Activated CD4-positive, alpha-beta T cell treated with anti-CD3 and anti-CD28 coated beads for 4 hours (primary cell): ENCODE results near the gene ANKRD34B.

Experiments used
- DNase-seq, 2 donors: peaks; one replicate each; pipeline ENCODE4 v3.0.0-alpha.2; 2020

ANKRD34B gene

DNA sequence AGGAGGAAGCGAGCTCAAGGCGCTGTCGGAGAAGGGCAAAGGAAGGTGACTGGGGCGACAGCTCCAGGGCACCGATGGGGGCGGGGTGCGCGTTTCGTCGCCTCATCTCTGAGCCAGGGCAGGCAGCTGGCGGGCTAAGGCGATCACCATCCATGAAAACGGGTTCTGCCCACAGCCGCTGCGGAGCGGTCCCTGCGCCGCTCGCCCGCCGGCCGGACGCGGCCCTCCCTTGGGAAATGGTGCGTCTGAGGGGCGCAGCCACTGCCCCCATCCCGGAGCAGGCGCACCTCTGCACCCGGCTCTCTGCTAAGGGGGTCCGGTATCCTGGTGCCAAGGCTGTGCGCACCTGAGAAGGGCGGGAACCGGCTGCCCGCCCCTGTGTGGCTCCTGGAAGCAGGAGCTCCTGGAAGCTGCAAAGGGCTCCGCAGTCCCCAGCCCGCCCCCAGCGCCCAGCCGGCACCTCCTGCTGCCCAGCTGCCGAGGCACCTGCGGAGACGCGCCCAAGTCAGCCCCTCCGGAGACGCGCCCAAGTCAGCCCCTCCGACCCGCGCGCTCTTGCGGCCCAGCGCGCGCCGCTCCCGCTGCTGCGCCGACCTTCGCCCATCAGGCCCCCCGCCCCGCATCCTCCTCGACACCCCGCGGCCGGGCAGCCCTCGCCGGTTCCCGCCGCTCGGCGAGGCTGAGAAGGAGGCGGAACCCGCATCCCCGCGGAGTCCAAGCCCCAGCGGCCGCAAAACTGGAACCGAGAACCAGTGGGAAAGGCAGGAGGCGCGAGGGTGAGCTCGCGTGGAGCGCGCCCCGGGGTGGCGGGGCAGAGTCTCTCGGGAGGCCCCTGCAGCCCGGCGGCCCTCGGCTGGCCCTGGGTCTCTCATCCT is 757 bp downstream of the ANKRD34B start:
- DNase-seq, result no peak

DNA sequence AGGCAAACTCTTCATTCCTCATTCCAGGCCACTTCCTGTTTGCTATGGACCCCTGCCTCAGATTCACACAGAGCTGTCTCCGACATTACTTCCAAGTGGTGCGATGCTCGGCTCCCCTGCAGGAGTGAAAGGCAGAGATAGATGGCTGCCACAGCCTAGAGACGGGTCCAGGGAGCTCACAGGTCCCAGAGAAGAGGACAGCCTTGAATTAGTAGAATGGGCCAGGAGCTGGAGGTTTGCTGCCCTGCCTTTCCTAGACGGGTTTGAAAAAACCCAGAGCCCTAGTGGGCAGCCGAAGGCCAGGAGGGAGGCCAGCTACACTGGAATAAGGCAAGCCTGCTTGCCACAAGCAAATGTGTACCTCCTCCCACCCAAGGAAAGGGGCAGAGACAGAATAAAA is 1.8 kb downstream of the ANKRD34B start:
- no peak for DNase-seq

DNA sequence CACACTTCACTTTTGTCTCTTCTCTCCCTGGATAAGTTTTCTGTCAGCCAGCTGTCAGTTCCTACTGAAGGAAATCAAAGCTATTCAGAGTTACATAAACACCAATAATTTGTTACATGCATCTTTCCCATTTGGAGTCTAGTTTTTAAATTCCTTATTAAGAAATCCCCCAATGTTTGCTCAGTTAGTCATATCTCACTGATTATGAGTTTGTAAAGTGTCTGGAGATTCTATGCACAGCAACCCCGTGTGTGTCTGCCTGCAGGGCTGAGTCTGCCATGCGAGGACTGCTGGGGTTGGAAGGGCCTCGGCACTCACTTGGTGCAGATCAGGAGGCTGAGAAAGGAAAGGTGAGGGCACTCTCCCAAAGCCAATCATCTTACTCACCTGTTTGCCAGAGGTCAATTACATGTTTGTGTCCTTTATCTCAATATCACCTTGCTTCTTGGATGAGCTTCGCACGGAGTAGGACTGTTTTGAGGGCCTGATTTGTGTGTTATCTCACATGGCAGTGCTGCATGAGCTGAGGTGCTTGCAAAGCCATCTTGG is 3.3 kb downstream of the ANKRD34B start:
- DNase-seq, result no peak

DNA sequence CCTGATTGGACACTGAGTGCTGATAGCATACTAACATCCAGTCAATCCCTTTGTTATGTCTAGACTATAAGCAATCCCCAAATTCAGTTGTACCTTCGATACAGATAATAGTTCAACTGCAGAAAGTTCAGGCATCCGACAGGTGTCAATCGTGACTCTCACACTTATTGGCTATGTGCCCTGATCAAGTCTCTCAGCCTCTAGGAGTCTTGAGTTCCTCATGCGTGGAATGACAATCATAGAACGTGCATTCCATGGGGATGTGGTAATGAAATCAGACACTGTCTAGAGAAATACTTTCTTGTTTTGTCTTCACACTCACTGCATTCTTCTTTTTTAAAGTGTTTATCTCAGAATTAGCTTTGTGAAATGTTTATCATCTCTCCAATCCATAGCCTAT is 4.8 kb downstream of the ANKRD34B start:
- DNase-seq, result no peak

DNA sequence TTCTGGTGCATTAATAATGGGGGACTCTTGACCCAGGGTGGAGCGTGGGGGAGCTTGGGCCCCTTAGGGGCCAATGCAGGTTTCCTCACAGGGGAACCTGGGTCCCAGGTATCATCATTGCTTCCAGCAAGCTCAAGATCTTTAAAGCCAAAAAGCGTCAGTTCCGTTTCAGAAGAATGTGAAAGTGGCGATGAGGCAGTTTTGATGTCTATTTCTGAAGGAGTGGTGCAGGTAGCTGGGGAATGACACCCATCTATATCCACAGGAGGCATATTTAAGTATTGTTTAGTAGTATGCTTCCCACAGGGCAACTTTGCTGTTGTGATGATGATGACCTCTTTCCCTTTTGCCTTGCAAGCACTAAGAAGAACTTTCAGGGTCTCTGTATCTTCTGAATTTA is 10.8 kb downstream of the ANKRD34B start:
- no peak for DNase-seq

DNA sequence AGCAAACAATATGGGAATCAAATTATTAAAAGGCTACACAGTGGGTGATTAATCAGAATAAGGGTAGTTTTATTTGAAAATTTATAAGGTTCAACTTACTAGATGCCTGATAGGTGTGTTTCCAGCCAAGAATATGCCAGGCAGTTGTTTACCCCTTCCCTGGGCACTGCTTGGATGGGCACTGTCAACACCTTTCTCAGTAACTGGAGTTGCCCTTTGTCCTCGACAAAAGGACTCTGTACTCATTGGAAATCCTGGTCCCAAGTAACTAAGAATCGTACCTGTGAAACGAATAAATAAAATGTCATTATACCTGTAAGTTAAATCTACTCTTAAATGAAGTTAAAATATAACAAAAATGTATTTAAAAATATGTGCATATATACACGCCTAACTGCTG is 15.0 kb downstream of the ANKRD34B start:
- DNase-seq, result no peak

DNA sequence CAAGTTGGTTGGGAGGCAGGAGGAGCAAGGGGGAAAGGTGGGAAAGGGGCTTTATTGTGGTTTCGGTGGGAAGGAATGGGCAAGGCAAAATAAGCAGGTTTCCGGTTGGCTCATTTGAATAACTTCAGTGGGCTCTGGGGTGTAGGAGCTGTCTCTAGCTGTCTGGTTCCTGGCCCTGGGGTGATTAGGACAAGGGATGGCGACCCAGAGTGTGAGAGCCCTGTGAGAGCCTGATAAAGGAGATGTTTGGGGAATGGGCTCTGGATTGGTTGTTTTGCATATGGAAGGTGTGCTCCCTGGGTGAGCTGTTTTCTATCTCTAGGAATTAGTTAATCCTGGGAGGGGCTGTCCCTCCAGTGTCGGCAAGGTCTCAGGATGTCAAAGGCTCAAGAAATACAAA is 15.4 kb downstream of the ANKRD34B start:
- DNase-seq, result no peak

DNA sequence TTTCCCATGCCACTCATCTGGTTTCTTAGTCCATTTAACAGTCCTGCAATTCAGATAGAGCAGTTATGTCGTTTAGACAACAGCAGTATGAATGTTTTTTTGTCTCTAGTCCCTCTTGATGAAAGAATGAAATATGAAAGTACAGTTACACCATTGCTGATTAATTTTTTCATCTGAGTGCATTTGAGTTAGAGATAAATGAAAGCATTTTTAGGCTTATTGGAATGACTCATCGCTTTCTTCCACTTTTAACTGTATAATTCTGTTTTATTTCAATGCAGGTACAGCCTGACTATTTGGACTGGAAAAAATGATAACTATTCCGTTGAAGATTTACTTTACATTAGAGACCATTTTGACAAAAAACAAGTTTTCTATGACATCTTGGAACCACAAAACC is 28.7 kb downstream of the ANKRD34B start:
- DNase-seq, result no peak

DNA sequence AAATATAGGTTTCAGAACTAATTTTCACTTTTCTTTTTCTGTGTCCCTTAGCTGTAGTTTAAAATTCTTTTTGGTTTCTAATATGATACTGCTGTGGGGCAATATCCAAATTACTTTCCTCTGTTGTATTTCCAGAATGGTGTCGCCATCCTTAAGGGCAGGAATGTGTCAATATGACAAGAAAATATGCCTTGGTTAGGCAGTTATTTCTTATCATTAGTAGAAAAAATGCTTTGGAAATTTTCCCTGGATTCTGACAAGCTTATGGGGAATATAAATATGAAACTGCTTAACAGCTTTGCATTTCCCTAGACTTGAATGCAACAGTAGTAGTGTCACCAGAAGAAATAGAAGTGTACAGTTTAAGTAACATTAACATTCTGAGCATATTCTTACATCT is 29.4 kb downstream of the ANKRD34B start:
- DNase-seq, result no peak

DNA sequence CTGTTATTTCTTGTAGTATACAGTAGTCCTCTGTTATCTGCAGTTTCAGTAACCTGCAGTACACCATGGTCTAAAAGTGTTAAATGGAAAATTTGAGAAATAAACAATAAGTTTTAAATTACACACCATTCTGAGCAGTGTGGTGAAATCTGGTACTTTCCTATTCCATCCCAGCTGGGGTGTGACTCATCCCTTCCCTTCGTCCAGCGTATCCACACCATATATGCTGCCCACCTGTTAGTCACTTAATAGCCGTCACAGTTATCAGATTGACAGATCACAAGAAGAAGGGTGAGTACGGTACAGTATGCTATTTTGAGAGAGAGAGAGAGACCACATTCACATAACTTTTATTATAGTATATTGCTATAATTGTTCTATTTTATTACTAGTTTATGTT is 53.3 kb downstream of the ANKRD34B start:
- DNase-seq, result no peak

DNA sequence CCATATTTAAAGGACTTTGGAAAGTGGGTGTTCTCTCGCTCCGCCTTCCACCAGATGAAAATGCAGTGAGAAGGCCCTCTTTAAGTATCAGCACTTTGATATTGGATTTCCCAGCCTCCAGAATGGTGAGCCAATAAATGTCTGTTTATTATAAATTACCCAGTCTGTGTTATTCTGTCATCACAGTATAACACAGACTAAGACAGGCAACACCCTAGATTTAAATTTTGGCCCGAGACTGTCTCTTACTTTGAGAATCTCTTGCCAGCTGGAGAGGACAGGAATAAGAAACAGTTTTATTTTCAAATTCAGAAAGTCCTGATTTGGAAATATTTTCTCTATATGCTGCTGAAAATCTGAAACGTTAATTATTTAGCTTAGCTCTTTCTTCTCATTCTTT is 60.7 kb downstream of the ANKRD34B start:
- no peak for DNase-seq

DNA sequence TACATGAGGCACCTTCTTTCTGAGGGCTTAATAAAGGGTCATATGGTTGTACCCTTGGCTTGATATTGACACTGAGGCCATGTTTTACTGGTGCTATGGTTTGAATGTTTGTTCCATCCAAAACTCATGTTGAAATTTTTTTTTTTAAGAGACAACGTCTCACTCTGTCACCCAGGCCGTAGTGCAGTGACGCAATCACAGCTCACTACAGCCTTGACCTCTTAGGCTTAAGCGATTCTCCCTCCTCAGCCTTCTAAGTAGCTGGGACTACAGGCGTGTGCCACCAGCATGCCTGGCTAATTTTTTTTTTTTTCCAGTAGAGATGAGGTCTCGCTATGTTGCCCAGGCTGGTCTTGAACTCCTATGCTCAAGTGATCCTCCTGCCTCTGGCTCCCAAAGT is 61.2 kb downstream of the ANKRD34B start:
- no peak for DNase-seq

DNA sequence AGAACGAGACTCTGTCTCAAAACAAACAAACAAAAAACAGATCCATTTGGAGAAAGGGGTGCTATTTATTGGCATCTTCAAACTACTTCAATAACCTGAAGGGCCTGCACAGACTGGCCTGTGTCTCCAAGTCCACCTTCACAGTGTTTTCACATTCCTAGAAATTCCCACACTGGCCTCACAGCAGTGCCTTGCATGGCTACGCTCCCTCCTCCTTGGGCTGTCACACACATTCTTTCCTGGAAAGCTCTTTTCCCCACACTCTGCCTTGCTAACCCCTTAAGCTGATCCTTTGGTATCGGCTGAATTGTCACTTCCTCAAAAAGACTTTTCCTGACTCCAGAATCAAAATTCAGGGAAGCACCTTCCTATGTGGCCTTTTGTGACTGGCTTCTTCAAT is 62.4 kb downstream of the ANKRD34B start:
- DNase-seq, result no peak
